ENCODE data around the gene KRT12.

The KRT12 gene

GRCh38 chr17:40854175-40854814 is 12.7 kb downstream of the KRT12 start:
- ATAC-seq: peak; percentile 93
- TF ChIP-seq SNAI2 (CRISPR knock-in tag; IDR thresholded peaks at IDR 0.05) (no peak), TCF4 (CRISPR knock-in tag; IDR thresholded peaks at IDR 0.05; ENCODE audit: borderline replicate concordance) (no peak), PPARA (CRISPR knock-in tag; IDR thresholded peaks at IDR 0.05; ENCODE audit: borderline replicate concordance) (no peak), TSHZ2 (CRISPR knock-in tag; IDR thresholded peaks at IDR 0.05) (no peak), ARNTL (CRISPR knock-in tag; IDR thresholded peaks at IDR 0.05; ENCODE audit: borderline replicate concordance, low read depth) (no peak), ZNF8 (CRISPR knock-in tag; IDR thresholded peaks at IDR 0.05) (no peak), BACH2 (CRISPR knock-in tag; IDR thresholded peaks at IDR 0.05; ENCODE audit: borderline replicate concordance) (no peak), ESRRG (CRISPR knock-in tag; IDR thresholded peaks at IDR 0.05) (no peak), ZC3H10 (CRISPR knock-in tag; IDR thresholded peaks at IDR 0.05) (peak; percentile 77; the same call in 1 of the 2 replicates), POU6F1 (CRISPR knock-in tag; IDR thresholded peaks at IDR 0.05; ENCODE audit: borderline replicate concordance, low read depth) (no peak), CSDC2 (CRISPR knock-in tag; IDR thresholded peaks at IDR 0.05) (no peak), CREB5 (CRISPR knock-in tag; IDR thresholded peaks at IDR 0.05; ENCODE audit: low read depth) (0 out of 2 replicates have a peak, but pooled peaks have one; percentile 72), RARB (CRISPR knock-in tag; IDR thresholded peaks at IDR 0.05) (no peak), TOX (CRISPR knock-in tag; IDR thresholded peaks at IDR 0.05; ENCODE audit: borderline replicate concordance) (peak; percentile 76; the same call in 1 of the 2 replicates), CSRNP3 (CRISPR knock-in tag; IDR thresholded peaks at IDR 0.05) (no peak), ZNF70 (CRISPR knock-in tag; IDR thresholded peaks at IDR 0.05) (no peak), GLIS3 (CRISPR knock-in tag; IDR thresholded peaks at IDR 0.05) (no peak), ZFP30 (CRISPR knock-in tag; IDR thresholded peaks at IDR 0.05) (no peak), ZNF565 (CRISPR knock-in tag; conservative IDR thresholded peaks at IDR 0.05; ENCODE audit: low read depth) (no peak), OSR1 (CRISPR knock-in tag; IDR thresholded peaks at IDR 0.05) (no peak), ZFP3 (CRISPR knock-in tag; IDR thresholded peaks at IDR 0.05) (no peak), PATZ1 (CRISPR knock-in tag; IDR thresholded peaks at IDR 0.05; ENCODE audit: borderline replicate concordance) (peak; percentile 61; the same call in 1 of the 2 replicates), ISL1 (CRISPR knock-in tag; IDR thresholded peaks at IDR 0.05) (peak; percentile 99)

GRCh38 chr17:40852364-40852763 is 14.7 kb downstream of the KRT12 start:
- no peak for TF ChIP-seq ZFP30 (CRISPR knock-in tag; IDR thresholded peaks at IDR 0.05)
- no peak for TF ChIP-seq ARNTL (CRISPR knock-in tag; IDR thresholded peaks at IDR 0.05; ENCODE audit: borderline replicate concordance, low read depth)
- no peak for TF ChIP-seq CSDC2 (CRISPR knock-in tag; IDR thresholded peaks at IDR 0.05)
- TF ChIP-seq ZNF8 (CRISPR knock-in tag; IDR thresholded peaks at IDR 0.05): no peak
- TF ChIP-seq PPARA (CRISPR knock-in tag; IDR thresholded peaks at IDR 0.05; ENCODE audit: borderline replicate concordance): no peak
- no peak for TF ChIP-seq CREB5 (CRISPR knock-in tag; IDR thresholded peaks at IDR 0.05; ENCODE audit: low read depth)
- TF ChIP-seq TOX (CRISPR knock-in tag; IDR thresholded peaks at IDR 0.05; ENCODE audit: borderline replicate concordance): no peak
- TF ChIP-seq RARB (CRISPR knock-in tag; IDR thresholded peaks at IDR 0.05): no peak
- TF ChIP-seq ZNF70 (CRISPR knock-in tag; IDR thresholded peaks at IDR 0.05): no peak
- TF ChIP-seq SNAI2 (CRISPR knock-in tag; IDR thresholded peaks at IDR 0.05): no peak
- TF ChIP-seq PATZ1 (CRISPR knock-in tag; IDR thresholded peaks at IDR 0.05; ENCODE audit: borderline replicate concordance): no peak
- TF ChIP-seq POU6F1 (CRISPR knock-in tag; IDR thresholded peaks at IDR 0.05; ENCODE audit: borderline replicate concordance, low read depth): no peak
- TF ChIP-seq ZFP3 (CRISPR knock-in tag; IDR thresholded peaks at IDR 0.05): no peak
- TF ChIP-seq BACH2 (CRISPR knock-in tag; IDR thresholded peaks at IDR 0.05; ENCODE audit: borderline replicate concordance): no peak
- no peak for ATAC-seq

Measured in SK-N-SH treated with all-trans-retinoic acid at 6 μM for 48 hours (cell line).